NCI-H1417 treated with DMSO at 0.1 percent for 48 hours (cell line): ENCODE data around the gene GMDS.

Experiments
- DNase-seq: peaks from one replicate; lab custom pipeline; 2025; lab: John Stamatoyannopoulos, UW

The GMDS gene

DNA sequence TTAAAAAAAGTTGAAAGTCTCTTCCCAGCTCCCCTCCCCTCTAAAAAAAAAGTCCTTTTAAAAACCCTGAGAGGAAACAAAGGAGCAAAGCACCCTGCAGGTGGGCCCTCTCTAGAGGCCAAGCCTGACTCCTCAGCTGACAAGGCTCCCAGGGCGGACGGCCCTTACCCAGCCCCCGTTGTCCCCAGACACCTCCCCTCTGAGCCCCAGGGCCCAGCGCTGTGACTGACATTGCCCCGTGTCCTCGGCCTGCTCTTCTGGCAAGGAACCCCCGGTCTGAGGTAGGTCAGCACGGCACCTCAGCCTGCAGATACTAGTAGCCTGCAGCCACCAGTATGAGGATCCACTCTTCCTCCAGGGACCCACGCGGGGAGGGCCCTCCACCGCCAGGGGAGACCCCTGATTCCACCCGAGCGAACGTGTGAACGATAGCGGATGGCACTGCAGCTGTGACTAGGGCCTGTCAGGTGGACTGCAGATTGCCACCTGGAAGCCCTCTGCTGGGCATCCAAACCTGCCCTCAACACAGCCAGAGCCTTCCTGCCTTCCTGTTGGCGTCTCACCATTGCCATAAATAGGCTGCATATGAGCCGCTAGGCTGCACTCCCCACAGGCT is 601.5 kb downstream of the GMDS start:
- no peak for DNase-seq

DNA sequence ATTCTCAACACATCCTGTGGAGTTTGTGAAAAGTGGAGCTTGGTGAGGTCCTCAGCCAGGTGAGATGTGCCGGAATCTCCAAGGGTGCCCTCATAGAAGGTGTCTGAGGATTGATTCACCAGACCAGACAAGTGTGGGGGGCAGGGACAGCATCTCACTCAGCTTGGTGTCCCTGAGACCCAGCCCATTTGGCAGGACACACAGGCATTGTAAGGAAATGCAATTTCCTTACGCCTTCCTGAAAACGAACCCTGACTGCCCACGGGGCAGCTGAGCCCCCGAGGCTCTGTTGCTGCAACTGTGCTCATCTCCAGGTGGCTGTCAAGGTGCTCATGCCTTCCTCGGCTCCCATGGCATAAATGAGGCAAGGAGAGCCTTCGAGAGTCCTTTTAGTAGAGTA is 602.3 kb downstream of the GMDS start:
- no peak for DNase-seq

DNA sequence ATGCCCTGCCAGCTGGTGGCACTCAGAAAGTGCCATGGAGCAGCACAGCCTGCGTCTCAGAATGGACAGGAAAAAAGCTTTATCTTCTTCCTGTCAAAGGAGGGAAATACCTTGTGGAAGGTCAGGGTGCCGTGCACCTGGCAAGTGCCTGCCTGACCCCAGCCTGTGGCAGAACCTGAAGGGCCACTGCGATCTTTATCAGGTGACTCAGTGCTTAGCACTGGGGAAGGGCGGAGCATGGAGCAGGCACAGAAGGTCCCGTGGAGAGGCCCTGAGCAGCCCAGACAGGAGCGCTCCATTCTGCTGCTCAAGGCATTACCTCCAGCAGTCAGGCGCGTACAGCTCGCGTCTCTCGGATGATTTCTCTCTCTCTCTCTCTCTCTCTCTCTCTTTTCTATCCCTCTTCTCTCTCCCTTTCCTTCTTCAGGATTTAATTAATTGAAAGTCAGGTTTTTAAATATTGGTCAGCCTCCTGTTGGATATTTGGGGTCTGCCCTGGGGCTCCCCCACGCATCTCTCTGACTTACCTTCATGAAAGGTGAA is 604.0 kb downstream of the GMDS start:
- no peak for DNase-seq

DNA sequence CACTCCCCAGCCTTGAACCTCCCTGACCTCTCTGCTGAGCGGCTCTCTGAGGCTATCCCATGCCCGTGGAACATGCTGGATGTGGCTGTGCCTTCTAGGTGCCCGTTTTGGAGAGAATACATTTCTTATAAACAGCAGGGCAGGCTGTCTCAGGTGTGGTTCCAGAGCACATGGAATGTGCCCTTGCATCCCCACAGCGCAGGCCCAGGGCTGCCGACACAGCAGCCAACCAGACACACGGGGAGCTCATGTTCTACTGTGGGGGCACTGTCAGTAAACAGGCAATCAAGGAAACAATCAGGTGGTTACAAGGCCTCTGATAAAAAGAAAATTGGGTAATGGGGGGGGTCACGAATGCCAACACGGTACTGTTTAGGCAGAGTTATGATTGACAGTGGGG is 604.9 kb downstream of the GMDS start:
- DNase-seq: no peak

DNA sequence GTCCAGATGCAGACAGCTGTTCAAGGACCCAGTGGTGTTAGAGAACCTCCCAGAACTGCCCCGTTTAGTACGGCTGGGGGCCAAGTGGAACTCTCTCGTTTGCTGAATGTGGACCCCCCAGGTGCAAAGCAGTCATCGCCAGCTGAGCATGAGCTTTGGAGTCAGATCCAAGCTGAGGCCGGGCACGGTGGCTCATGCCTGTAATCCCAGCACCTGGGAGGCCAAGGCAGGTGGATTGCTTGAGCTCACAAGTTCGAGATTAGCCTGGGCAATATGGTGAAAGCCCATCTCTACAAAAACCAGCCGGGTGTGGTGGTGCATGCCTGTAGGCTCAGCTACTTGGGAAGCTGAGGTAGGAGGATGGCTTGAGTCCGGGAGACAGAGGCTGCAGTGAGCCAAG is 606.0 kb downstream of the GMDS start:
- no peak for DNase-seq

DNA sequence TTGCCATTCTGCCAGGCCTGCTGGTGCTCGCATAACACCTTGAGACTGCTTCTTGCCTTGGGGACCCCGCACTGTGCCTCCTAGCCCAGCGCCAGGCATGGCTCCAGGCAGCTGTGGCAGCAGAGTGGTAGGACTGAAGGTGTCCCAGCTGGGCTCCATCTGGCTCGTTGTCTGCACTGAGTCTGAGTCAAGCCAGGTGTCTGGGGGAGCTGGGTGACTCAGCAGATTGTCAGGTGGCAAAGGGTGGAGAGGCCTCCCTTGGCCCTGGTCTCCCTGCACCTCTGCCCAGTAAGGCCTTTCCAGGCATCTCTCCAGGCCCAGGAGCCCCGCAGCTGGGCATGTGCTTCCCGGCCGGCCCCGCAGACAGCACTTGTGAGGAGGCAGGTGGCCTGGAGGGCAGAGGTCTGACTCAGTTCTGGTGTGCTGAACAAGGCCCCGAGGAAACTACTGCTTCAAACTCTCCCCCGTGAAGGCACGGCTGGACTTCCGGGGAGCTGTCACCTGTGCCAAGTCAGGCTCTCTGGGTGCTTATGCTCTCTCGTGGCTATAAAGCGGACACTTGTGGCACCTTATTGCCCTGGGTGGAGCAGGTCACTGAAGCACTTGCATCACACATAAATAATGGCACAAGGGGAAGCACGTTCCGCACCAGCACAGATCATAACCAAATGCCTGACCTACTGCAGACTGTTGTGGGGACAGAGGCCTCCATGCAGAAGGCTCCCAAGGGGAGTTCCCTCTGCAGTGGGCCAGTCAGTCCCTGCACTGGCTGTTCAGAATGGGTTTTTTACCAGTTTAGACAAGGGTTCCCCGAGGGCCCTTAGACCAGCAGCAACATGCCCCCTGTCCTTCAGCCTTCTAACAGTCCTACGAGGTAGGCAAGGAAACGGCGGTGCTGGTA is 608.2 kb downstream of the GMDS start:
- DNase-seq: no peak

DNA sequence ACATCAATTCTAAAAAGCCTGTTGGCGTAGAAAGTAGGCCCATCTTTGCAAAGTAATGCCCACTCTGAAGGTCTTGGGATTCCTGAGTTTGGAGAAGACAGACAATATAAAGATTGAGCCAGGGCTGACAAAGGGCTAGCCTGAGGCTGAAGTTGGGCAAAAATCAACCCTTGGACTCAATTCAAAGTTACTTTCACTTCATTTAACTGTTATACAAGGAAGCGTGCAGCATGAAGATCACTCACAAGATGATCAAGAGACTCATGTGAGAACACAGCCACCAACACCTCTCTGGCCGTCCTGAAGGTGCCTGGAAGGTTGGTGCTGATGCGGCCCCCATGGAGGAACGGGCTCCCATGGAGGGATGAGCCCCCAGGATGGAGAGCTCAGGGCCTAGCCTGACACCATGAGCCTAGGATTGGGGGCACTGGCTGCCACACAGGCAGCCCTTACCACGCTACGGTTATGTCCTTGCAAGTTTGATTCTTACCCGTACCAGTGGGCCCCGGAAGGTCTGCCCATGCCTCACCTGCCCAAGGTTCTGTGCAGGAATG is 609.1 kb downstream of the GMDS start:
- no peak for DNase-seq

DNA sequence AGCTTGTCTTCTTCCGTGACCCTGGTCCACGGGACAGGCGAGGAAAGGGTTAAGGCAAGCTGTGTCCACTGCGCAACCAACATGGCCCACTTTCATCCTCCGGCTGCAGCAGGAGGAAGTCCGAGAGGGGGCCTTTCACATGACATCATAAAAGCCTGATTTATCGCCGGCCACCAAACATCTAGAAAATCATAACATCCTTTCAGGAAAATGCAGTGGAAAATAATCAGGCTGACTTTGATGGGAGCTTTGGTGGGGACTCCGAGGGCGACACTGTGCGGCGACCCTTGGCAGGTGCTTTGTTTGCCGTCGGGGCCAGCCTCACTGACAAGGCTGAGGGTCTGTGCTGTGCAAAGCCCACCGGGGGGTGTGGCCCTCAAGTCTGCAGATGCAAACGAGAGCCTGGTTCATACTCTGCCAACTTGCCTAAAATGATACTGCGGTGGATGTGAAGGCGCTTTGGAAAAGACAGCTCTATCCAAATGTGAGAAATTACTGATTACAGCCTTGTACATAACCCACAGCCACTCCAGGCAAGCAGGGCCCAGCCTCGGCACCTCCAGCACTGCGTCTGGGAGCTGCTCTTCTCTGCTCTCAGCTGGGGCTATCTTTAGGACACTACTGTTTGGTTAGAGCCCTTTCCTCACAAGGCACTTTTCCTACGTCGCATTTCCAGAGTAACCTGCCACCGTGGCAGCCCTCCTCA is 609.9 kb downstream of the GMDS start:
- DNase-seq: no peak

DNA sequence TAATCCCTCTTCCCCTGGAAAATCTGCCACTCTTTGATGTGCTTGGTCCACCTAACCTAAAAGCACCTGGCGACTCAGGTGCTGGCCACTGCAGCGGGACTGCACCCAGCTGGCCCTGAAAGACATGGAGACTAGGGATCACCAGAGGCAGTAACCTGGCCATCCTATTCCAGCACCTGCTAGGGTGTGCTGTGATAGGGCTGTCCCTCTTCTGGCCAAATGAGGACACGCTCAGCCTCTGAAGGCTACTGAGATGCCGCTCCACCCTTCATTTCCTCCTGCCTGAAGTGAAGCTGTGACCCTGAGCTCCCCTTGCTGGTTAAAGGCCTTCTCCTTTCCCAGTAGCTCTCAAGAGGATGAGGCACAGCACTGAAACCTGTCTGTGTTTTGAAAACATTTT is 611.3 kb downstream of the GMDS start:
- no peak for DNase-seq

DNA sequence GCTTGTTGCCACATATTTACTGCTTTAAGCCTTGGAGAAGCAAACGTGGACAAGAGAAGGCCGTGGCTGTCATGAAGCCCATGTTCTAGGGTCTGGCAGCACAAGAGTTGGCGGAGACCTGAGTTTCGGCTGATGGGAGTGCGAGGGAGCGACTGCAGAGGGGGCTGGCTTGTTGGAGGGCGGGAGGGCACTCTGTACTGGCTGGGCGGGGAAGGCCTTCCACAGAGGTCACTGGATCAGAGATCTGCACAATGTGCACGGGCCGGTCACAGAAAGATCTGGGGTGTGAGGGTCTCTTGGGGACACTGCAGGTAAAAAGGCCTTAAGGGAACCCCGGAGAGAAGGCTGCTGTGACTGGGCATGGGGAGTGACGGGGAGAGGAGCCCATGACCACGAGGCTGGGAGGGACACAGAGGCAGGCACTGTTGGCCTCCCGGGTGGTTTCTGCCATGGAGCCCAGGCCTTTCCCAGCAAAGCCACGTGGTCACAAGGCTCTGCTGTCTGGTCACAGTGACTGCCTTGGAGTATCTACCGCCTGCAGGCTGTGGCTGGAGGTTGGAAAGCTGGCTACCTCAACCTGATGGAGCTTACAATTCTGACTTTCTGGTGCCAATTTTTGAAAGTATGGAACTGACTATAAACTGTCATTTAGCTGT is 611.9 kb downstream of the GMDS start:
- DNase-seq: no peak

DNA sequence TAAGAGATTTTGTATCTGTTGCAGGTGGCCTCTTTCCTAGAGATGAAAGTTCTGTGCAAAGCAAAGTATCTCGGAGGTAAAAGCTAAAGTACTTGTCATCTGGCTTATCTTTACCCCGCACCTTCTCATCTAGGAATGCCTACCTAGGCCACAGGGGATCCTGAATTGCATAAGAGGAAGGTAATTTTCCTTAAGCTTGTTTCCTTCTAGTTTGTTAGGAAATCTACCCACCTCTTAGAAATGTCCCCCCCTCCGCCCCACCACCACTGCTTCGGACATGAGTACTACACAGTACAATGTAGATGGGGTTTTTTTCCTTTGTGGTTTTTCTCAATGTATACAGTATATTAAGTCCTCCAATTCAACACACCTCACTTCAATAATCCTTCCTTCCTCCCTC is 614.2 kb downstream of the GMDS start:
- no peak for DNase-seq

DNA sequence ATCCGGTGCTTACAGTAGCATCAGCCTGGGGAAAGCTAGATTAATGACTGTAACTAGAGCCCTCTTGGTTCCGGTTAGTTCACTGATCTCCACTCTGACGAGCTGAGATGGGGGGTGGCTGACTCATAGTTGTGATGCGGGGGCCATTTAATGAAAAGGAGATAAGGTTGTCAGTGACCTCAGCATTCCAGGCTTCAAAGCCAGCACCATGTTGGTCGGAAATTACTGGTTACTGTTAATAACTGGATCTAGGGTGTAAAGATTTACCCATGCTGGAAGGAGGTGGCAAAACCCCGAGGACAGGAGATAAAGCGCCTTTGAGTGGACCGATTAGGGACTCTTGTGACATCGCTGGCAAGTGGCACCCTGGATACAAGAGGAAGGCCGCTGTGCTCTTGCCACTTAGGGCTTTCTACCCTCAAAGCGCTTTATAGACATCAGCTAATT is 614.6 kb downstream of the GMDS start:
- no peak for DNase-seq

DNA sequence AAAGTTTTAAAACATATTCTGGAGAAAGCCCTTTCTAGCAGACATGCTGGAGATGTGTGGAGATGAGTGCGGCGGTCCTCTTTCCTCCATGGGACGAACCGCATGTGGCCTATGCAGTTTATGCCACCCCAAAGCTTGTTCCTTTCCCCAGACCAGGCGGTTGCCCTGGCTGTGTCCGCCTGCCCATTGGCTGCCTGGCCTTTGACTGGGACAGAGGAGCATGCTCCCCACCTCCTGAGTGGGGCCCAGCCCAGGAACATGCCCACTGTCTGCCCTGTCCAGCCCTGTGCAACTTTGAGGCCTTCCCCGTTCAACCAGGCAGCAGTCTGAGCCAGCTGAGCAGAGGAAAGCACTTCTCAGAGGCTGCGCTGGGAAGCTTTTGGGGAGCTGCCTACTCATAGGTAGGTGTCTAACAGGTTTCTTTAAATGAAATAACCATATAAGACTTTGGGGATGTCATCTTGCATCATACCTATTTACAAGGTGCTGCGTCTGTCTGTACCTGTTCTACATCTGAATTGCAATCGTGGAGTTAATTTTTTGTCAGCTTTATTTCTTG is 615.1 kb downstream of the GMDS start:
- DNase-seq: no peak

DNA sequence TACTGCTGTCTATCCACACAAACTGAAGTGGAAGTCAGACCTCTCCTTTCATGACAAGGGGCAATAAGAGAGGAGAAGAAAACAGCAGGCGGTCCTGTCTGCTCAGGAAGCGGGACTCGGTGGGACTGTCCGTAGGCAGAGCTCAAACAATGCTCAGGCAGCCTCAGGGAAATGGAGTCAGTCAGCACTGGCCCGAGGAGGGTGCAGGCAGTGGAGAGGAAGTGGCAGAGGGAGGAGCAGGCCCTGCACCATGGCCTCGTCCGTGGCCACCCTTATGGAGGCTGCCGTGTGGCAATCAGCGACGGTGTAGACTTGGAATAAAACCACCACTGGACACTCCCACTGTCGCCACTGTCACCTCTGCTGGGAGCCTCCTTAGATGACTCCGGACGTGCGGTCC is 616.1 kb downstream of the GMDS start:
- DNase-seq: no peak

DNA sequence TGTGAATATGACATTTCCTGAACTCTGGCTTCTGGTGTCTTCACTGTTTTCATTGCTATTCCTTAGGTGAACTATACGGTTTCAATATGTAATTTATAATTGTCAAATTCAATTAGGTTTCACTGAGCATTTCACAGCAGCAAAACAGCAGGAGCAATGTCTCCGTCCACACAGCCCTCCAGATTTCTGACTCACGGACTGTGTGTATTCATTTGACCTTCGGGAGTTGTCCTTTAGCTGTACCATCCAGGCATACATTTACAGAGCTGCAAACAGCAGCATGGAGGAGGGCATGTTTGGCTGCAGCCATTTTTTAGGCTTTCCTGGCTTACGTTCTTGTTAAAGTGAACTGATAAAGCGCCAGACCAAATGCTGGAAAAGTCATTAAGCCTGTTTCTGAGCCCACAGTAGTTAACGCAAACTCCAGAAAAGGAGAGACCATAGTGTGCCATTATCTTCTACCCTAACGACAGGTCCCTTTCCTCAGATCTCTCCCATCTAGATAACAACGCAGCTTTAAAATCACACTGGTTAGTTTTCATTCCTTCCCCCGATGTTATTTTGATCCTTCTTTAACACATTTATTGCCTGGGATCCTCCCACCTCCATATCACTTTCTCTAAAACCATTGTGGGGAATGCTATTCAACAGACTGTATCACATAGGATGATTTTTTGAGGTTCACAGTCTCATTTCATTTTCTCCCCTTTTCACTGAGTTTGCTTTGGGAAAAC is 617.4 kb downstream of the GMDS start:
- no peak for DNase-seq

DNA sequence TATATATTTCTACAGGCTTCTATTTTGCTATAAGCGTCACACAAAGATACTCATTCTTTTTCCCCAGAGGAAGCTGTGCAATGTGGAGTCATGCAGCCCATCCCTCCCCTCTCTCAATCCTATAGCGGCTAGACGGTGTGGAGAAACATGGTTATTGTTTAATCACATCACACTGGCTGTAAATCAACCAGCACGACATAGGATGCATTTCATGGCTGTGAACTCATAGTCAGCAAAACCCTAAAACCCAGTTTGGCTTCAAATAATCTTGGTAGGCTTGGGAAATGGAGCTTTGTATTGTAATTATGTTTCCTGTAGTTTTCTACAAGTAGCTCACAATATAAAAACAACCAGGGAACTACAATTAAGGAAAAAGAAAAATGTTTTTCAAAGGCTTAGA is 618.9 kb downstream of the GMDS start:
- no peak for DNase-seq

DNA sequence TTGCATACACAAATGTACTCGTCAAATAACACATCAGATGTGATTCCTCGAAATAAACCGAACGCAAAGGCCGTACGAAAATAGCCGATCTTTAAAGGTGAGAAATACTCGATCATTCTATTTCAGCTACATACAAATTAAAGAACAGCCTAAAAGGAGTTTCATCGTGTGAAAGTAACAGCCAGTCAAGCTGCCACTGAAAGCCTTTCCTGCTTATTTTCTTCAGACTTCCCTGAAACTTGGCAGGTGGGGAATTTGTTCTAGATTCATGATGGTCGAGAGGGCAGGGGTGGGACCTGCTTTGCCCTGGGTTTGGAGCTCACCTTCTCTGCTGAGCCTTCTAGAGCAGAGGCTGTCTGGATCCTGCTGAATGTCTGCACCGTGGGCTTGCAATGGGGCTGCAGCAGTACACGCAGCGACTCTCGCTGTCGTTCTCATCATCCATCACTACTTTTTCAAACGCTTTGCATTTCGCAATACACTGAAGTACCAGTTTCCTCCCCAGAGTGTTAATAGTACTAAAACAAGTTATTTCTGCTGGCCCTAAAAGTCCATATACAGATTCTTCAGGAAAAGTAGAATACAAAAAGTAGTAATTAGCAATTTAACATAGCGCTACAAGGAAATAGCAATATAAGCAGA is 619.5 kb downstream of the GMDS start:
- no peak for DNase-seq

DNA sequence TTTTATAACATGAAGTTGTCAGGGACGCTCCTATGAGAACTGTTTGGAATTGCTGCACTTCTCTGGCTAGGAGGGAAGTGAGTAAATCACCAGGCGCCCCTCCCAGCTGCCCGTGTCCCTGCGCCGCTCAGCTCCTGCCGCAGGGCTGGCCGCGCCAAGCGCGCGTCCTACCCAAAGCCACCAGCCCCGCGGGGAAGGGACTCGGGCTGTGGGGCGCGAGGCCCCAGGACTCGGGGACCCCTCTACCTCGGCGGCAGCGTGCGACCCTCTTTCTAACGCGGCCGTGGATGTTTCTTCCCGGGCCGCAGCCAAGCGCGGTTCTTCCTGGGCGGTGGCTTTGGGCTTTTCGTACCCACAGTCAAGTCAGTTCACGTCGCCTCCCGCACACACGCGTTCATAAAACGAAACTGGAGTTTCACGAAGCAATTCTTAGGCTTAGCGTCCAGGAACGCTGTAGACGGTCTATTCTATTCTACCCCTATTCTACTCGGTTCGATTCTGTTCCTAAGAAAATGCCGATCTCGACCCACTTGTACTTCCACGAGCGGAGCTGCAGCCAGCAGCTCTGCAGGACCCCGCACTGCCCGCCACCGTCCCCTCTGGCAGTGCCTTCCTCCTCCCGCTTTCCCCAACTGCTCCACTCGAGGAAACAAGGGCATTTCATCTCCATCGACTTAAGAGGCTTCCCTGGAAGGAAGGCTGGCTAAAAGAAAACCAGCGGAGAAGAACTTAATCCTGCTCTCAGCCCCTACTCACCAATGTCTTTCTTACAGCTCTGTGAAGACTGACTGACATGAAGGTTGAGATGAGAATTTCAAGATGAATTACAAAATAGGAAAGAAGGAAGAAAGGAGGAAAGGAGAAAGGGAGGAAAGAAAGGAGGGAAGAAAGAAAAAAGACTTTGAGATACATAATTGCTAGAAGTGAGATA is 620.3 kb downstream of the GMDS start:
- no peak for DNase-seq
